Endothelial cell of umbilical vein (primary cell): ENCODE measurements around the gene CIC. TPM values are rescaled to one million over a fixed set of nuclear protein-coding genes. Genes with fewer than 3 reads are reported as not detected.

ENCODE experiments used
- BruUV-seq: library from RNA; stranded (reverse); fragments of 400-500 nt; replicated peaks from 2 replicates; lab custom pipeline; 2021; lab: Mats Ljungman, UMichigan
- CTCF ChIA-PET: fragments of 300-600, 350-600 bp; sonication (Branson Sonifier 250); formaldehyde crosslinking; loops from one replicate; lab custom pipeline; 2021; ENCODE audit warnings: antibody characterized with exemption, inconsistent platforms; lab: Charles Lee
- POLR2A ChIA-PET: fragments of 300-600, 350-600 bp; sonication (Branson Sonifier 250); formaldehyde crosslinking; loops from one replicate; lab custom pipeline; 2021; ENCODE audit warnings: antibody characterized with exemption, inconsistent platforms; lab: Charles Lee
- DNase-seq: peaks from one replicate; pipeline ENCODE4 v3.0.0-alpha.2; 2011; ENCODE audit warnings: low read depth, low spot score
- FAIRE-seq: peaks from 2 replicates; lab custom pipeline; 2011; peaks lifted over from hg19 to GRCh38; lab: Jason Lieb, UNC
- H2AFZ ChIP-seq: 2 replicates; pipeline ENCODE4 v1.6.0; 2012; ENCODE audit warnings: low read depth, low read length, control low read depth, inconsistent platforms
- H3K27ac ChIP-seq: 2 replicates; pipeline ENCODE4 v1.5.1; 2011; ENCODE audit warnings: low read depth, mild to moderate bottlenecking, control low read depth, low read length, moderate library complexity; ENCODE audit not compliant: insufficient read depth
- H3K27me3 ChIP-seq, 2 experiments: 2 replicates each; pipeline versions ENCODE4 v1.6.0 to v1.6.1; 2011; ENCODE audit warnings: low read length in 2 of 2, mixed read lengths in 1 of 2; ENCODE audit not compliant: control insufficient read depth in 2 of 2, insufficient read depth in 2 of 2
- H3K36me3 ChIP-seq, 2 experiments: 2 replicates in 1 of 2; 3 replicates in 1 of 2; pipeline ENCODE4 v1.5.1; 2011; ENCODE audit warnings: low read length in 2 of 2, mild to moderate bottlenecking in 1 of 2, moderate library complexity in 1 of 2; ENCODE audit not compliant: control insufficient read depth in 2 of 2, insufficient read depth in 2 of 2; ENCODE audit errors: extremely low read depth in 1 of 2
- H3K4me1 ChIP-seq: 3 replicates; pipeline ENCODE4 v1.5.1; 2011; ENCODE audit warnings: mild to moderate bottlenecking, low read length; ENCODE audit not compliant: control insufficient read depth, insufficient read depth; ENCODE audit errors: extremely low read depth
- H3K4me2 ChIP-seq: 2 replicates; pipeline ENCODE4 v1.6.1; 2011; ENCODE audit warnings: low read length, control low read depth, mixed read lengths; ENCODE audit not compliant: insufficient read depth
- H3K4me3 ChIP-seq, 3 experiments: fragments of 200-600 bp in 1 of 3; sonication (generic), shearing (Covaris generic) in 1 of 3; replicated peaks in 1 of 3; 2 replicates each; pipeline ENCODE4 v1.5.1; 2011 to 2016; ENCODE audit warnings: control low read depth in 3 of 3, low read length in 3 of 3, mild to moderate bottlenecking in 2 of 3, inconsistent platforms in 1 of 3, low read depth in 1 of 3, moderate library complexity in 1 of 3; ENCODE audit not compliant: insufficient read depth in 1 of 3
- H3K79me2 ChIP-seq: 2 replicates; pipeline ENCODE4 v1.6.0; 2012; ENCODE audit warnings: low read length, inconsistent platforms; ENCODE audit not compliant: control insufficient read depth, insufficient read depth
- H3K9ac ChIP-seq: replicated peaks from 2 replicates; pipeline ENCODE3; 2011; ENCODE audit warnings: low read length, control low read depth; ENCODE audit not compliant: insufficient read depth; ENCODE audit errors: extremely low read depth
- H3K9me1 ChIP-seq: replicated peaks from 3 replicates; pipeline ENCODE4 v1.6.0; 2011; ENCODE audit warnings: mild to moderate bottlenecking, low read length; ENCODE audit not compliant: control insufficient read depth, insufficient read depth; ENCODE audit errors: extremely low read depth
- H3K9me3 ChIP-seq: replicated peaks from 2 replicates; pipeline ENCODE4 v1.5.1; 2012; ENCODE audit warnings: low read length, inconsistent platforms; ENCODE audit not compliant: control insufficient read depth, insufficient read depth
- H4K20me1 ChIP-seq: replicated peaks from 2 replicates; pipeline ENCODE3; 2011; ENCODE audit warnings: mild to moderate bottlenecking, low read length; ENCODE audit not compliant: control insufficient read depth, insufficient read depth; ENCODE audit errors: extremely low read depth
- CTCF ChIP-seq, 2 donors: IDR thresholded peaks; 1 replicate in 1 of 2; 2 replicates in 1 of 2; pipeline ENCODE4 v1.5.1; 2011; ENCODE audit warnings: low read length in 2 of 2, mild to moderate bottlenecking in 2 of 2, moderate library complexity in 2 of 2, control low read depth in 1 of 2, inconsistent platforms in 1 of 2, low read depth in 1 of 2; ENCODE audit not compliant: insufficient read depth in 1 of 2; ENCODE audit errors: extremely low read depth in 1 of 2
- GATA2 ChIP-seq: IDR thresholded peaks from 2 replicates; pipeline ENCODE4 v1.7.0; 2011; ENCODE audit warnings: low read depth, mild to moderate bottlenecking, moderate library complexity, mixed read lengths, low read length; ENCODE audit not compliant: insufficient read length, insufficient read depth
- JUN ChIP-seq: IDR thresholded peaks from 2 replicates; pipeline ENCODE4 v1.6.1; 2011; ENCODE audit warnings: borderline replicate concordance, low read depth; ENCODE audit not compliant: insufficient read length, insufficient read depth
- MYC ChIP-seq: IDR thresholded peaks from one replicate; pipeline ENCODE4 v1.6.1; 2011; ENCODE audit warnings: mild to moderate bottlenecking, low read depth, low read length
- POLR2AphosphoS5 ChIP-seq: IDR thresholded peaks from 2 replicates; pipeline ENCODE4 v1.6.1; 2012; ENCODE audit warnings: low read depth, mild to moderate bottlenecking, control low read depth, low read length, moderate library complexity; ENCODE audit not compliant: insufficient read depth
- dilution Hi-C: fragments of 300-500 bp; cut with MboI; formaldehyde crosslinking; loops from one replicate; pipeline ENCODE4 v1.15.0; 2019; ENCODE audit warnings: low sequenced_read_pairs; ENCODE audit not compliant: extremely low pct_ligation_motif_present
- intact Hi-C: fragments of 100-400 bp; cut with micrococcal nuclease; formaldehyde crosslinking; loops from one replicate; pipeline ENCODE4 v1.10.0; 2022
- polyA plus RNA-seq, 4 experiments: library from polyadenylated mRNA; depleted of rRNA in 3 of 4; stranded (reverse) in 3 of 4; unstranded in 1 of 4; fragments of >200 nt; gene quantifications; 2 replicates each; pipeline versions ENCODE4 v1.2.1 to v1.2.3, GENCODE V29; 2011 to 2012; ENCODE audit warnings: missing spikeins in 1 of 4
- total RNA-seq: library from RNA; stranded (reverse); gene quantifications from 2 replicates; pipeline ENCODE4 v1.2.3, GENCODE V29; 2021

The CIC gene
- total and polyA plus RNA-seq, 2 donors (not counting 3 experiments of a cell fraction or from before 2014, with no cell fraction given): 18.4 to 86.0 TPM

DNA sequence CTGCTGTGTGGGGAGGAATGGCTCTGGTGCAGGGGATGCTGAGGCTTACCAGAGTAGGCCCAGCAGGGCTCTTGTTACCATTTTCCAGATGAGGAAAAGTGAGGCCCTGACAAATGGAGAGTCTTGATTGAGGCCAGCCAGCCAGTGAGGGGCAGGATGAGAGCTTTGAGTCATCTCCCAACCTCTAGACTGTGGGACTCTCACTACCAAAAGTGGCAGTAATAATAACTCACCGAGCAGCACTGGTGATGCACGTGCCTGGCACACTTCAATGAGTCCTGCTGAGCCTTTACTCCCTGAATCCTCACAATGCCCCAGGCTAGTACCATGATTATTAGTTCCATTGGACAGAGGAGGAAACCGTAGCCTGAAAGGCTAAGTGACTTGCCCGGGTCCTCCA is 7.8 kb downstream of the CIC start:
- Histone ChIP-seq H3K4me1 (peaks cover 37% of the 10 kb centered on the region), H3K9me1 (no peaks in the 10 kb centered on the region), H3K27me3 (no peaks in the 10 kb centered on the region), H3K9ac (no peak overlapping the region), H3K4me3 (no peak overlapping the region), H3K9me3 (no peaks in the 10 kb centered on the region), H3K4me2 (no peak overlapping the region), H3K27ac (no peak overlapping the region), H4K20me1 (no peaks in the 10 kb centered on the region), H3K36me3 (peaks cover 12 to 27% of the 10 kb centered on the region in 2 experiments), H2AFZ (no peak overlapping the region), H3K79me2 (peaks cover 29% of the 10 kb centered on the region)
- ChIA-PET CTCF (interaction anchor here (1.2 to 7.4 kb wide), 2 partner anchors 20 to 30 kb away, joined by 4 to 365 read pairs; partner anchors contain the start of gene GSK3A), POLR2A (interaction anchor here (1.4 kb wide), 1 partner anchor 26 kb away, joined by 4 read pairs; no protein-coding TSS in a partner anchor)
- dilution Hi-C loops: no loop called here
- TF ChIP-seq MYC: no peak
- no peak for TF ChIP-seq CTCF (IDR thresholded peaks at IDR 0.05; ENCODE audit: extremely low read depth in 1 of 2, insufficient read depth in 1 of 2, low read depth in 1 of 2, low read length in 2 of 2)
- TF ChIP-seq JUN: no peak
- no peak for TF ChIP-seq POLR2AphosphoS5
- TF ChIP-seq GATA2: no peak
- intact Hi-C loops: no loop called here
- DNase-seq: no peak
- no peak for FAIRE-seq
- BruUV-seq: no TSS peak
